Keratinocyte (primary cell): ENCODE data around the gene HLF. TPM values are rescaled to one million over a fixed set of nuclear protein-coding genes. Genes with fewer than 3 reads are reported as not detected.

ENCODE experiments used
- DNase-seq: peaks from one replicate; pipeline ENCODE4 v3.0.0-alpha.2; 2011; ENCODE audit warnings: low read depth, missing footprints, low spot score
- FAIRE-seq: peaks from 2 replicates; lab custom pipeline; 2011; peaks lifted over from hg19 to GRCh38; lab: Jason Lieb, UNC
- H2AFZ ChIP-seq: 2 replicates; pipeline ENCODE4 v1.6.0; 2012; ENCODE audit warnings: low read length, control low read depth, inconsistent platforms; ENCODE audit not compliant: control insufficient read depth
- H3K27ac ChIP-seq: 2 replicates; pipeline ENCODE4 v1.5.1; 2011; ENCODE audit warnings: low read length; ENCODE audit not compliant: control insufficient read depth, insufficient read depth
- H3K27me3 ChIP-seq: 3 replicates; pipeline ENCODE4 v1.6.0; 2011; ENCODE audit warnings: low read length; ENCODE audit not compliant: control insufficient read depth, insufficient read depth; ENCODE audit errors: extremely low read depth
- H3K36me3 ChIP-seq, 2 experiments: 2 replicates in 1 of 2; 3 replicates in 1 of 2; pipeline ENCODE4 v1.5.1; 2011; ENCODE audit warnings: low read length in 2 of 2, mild to moderate bottlenecking in 1 of 2; ENCODE audit not compliant: control insufficient read depth in 2 of 2, insufficient read depth in 2 of 2; ENCODE audit errors: extremely low read depth in 1 of 2
- H3K4me1 ChIP-seq: 3 replicates; pipeline ENCODE4 v1.5.1; 2011; ENCODE audit warnings: low read length; ENCODE audit not compliant: control insufficient read depth, insufficient read depth; ENCODE audit errors: extremely low read depth
- H3K4me2 ChIP-seq: 3 replicates; pipeline ENCODE4 v1.6.0; 2011; ENCODE audit warnings: low read depth, low read length; ENCODE audit not compliant: control insufficient read depth, insufficient read depth; ENCODE audit errors: extremely low read depth
- H3K4me3 ChIP-seq, 3 experiments: fragments of 200-600 bp in 1 of 3; sonication (generic) in 1 of 3; 2 replicates in 2 of 3; 3 replicates in 1 of 3; pipeline ENCODE4 v1.5.1; 2011 to 2016; ENCODE audit warnings: low read length in 3 of 3, mild to moderate bottlenecking in 3 of 3, control low read depth in 2 of 3, inconsistent platforms in 1 of 3, low read depth in 1 of 3, mixed read lengths in 1 of 3, mixed run types in 1 of 3, moderate library complexity in 1 of 3; ENCODE audit not compliant: control insufficient read depth in 2 of 3, insufficient read depth in 2 of 3; ENCODE audit errors: extremely low read depth in 1 of 3
- H3K79me2 ChIP-seq: 2 replicates; pipeline ENCODE4 v1.6.0; 2012; ENCODE audit warnings: low read length; ENCODE audit not compliant: control insufficient read depth, insufficient read depth
- H3K9ac ChIP-seq: 3 replicates; pipeline ENCODE4 v1.6.0; 2011; ENCODE audit warnings: low read length; ENCODE audit not compliant: control insufficient read depth, insufficient read depth; ENCODE audit errors: extremely low read depth
- H3K9me1 ChIP-seq: 3 replicates; pipeline ENCODE4 v1.6.0; 2011; ENCODE audit warnings: low read length; ENCODE audit not compliant: control insufficient read depth, insufficient read depth; ENCODE audit errors: extremely low read depth
- H3K9me3 ChIP-seq: 2 replicates; pipeline ENCODE4 v1.5.1; 2012; ENCODE audit warnings: low read depth, low read length; ENCODE audit not compliant: control insufficient read depth
- H4K20me1 ChIP-seq: 3 replicates; pipeline ENCODE4 v1.6.0; 2011; ENCODE audit warnings: low read length; ENCODE audit not compliant: control insufficient read depth, insufficient read depth; ENCODE audit errors: extremely low read depth
- EZH2 ChIP-seq: IDR thresholded peaks from one replicate; pipeline ENCODE4 v1.6.1; 2012; ENCODE audit warnings: inconsistent platforms, mild to moderate bottlenecking, low read length, moderate library complexity
- dilution Hi-C: fragments of 300-500 bp; cut with MboI; formaldehyde crosslinking; loops from one replicate; pipeline ENCODE4 v1.7.0; 2020; ENCODE audit warnings: low sequenced_read_pairs; ENCODE audit not compliant: extremely low pct_ligation_motif_present
- polyA plus RNA-seq, 5 experiments: library from polyadenylated mRNA; depleted of rRNA in 3 of 5; stranded (reverse) in 3 of 5; stranded (forward) in 1 of 5; unstranded in 1 of 5; fragments of >200 nt; gene quantifications; 1 replicate in 1 of 5; 2 replicates in 3 of 5; 3 replicates in 1 of 5; pipeline versions ENCODE4 v1.2.1 to v1.2.3, GENCODE V29; 2011 to 2012; ENCODE audit warnings: missing spikeins in 2 of 5, low read depth in 1 of 5, low replicate concordance in 1 of 5
- TF ChIP-seq, protein P1 (sequence below), 3 experiments: IDR thresholded peaks in 1 of 3; conservative IDR thresholded peaks in 1 of 3; optimal IDR thresholded peaks in 1 of 3; 2 replicates in 2 of 3; 3 replicates in 1 of 3; pipeline versions ENCODE3 to v1.5.1; 2011; ENCODE audit warnings: low read length in 3 of 3, mild to moderate bottlenecking in 3 of 3, moderate library complexity in 2 of 3, control low read depth in 1 of 3, inconsistent platforms in 1 of 3; ENCODE audit not compliant: insufficient read depth in 2 of 3; ENCODE audit errors: extremely low read depth in 1 of 3

HLF gene
- polyA plus RNA-seq, 1 donor (not counting 4 experiments of a cell fraction or from before 2014, with no cell fraction given): 0.21 TPM

GRCh38 chr17:55304171-55304859 is 39.6 kb downstream of the HLF start:
- no peak overlapping the region for H3K27ac ChIP-seq
- H3K4me2 ChIP-seq: no peak overlapping the region
- TF ChIP-seq EZH2: no peak
- TF ChIP-seq, protein P1, sequence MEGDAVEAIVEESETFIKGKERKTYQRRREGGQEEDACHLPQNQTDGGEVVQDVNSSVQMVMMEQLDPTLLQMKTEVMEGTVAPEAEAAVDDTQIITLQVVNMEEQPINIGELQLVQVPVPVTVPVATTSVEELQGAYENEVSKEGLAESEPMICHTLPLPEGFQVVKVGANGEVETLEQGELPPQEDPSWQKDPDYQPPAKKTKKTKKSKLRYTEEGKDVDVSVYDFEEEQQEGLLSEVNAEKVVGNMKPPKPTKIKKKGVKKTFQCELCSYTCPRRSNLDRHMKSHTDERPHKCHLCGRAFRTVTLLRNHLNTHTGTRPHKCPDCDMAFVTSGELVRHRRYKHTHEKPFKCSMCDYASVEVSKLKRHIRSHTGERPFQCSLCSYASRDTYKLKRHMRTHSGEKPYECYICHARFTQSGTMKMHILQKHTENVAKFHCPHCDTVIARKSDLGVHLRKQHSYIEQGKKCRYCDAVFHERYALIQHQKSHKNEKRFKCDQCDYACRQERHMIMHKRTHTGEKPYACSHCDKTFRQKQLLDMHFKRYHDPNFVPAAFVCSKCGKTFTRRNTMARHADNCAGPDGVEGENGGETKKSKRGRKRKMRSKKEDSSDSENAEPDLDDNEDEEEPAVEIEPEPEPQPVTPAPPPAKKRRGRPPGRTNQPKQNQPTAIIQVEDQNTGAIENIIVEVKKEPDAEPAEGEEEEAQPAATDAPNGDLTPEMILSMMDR (optimal IDR thresholded peaks at IDR 0.05 in 1 of 3, IDR thresholded peaks at IDR 0.05 in 1 of 3, conservative IDR thresholded peaks at IDR 0.05 in 1 of 3; ENCODE audit: extremely low read depth in 1 of 3, insufficient read depth in 2 of 3, low read length in 3 of 3): no peak

DNA sequence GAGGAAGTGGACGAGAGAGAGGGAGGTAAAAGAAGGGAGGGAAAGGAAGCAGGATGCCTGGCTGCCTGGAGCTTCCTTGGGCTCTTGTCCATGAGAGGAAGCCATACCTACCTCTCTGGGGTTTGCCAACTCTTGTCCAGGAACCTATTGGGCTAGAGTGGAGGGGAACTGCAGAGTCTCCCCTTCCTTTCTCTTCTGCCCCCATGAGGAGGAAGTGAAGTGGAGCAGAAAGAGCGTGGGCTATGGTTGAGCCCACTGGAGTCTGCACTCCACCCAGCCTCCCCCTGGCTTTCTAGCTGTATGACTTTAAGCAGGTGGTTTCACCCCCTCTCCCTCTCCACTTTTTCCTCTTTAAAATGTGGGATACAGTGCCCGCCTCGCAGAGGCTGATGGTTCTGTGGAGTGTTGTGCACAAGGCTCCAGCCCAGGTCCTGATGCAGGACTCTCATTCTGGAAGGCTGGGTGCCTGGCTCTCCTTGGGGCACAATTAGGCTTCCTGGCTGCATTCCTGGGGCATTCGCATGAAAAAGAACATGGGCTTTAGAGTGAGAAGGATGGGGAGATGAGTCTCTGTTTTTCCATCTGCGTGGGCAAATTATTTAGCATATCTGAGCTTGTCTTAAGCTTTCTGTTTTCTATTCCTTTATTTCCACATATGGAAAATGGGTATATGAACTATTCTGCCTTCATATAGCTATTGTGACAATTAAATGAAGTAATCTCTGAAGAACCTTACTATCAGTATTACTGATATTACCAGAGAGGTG is 40.7 kb downstream of the HLF start:
- H3K27ac ChIP-seq: no peak overlapping the region
- H3K9me3 ChIP-seq: no peaks in the 10 kb centered on the region
- FAIRE-seq (no peak), DNase-seq (no peak)
- H2AFZ ChIP-seq: no peak overlapping the region
- H3K36me3 ChIP-seq: no peaks in the 10 kb centered on the region
- dilution Hi-C loops: no loop called here
- H4K20me1 ChIP-seq: no peaks in the 10 kb centered on the region
- H3K9ac ChIP-seq: no peak overlapping the region
- H3K27me3 ChIP-seq: no peaks in the 10 kb centered on the region
- H3K9me1 ChIP-seq: no peaks in the 10 kb centered on the region
- H3K79me2 ChIP-seq: no peaks in the 10 kb centered on the region
- TF ChIP-seq, protein P1 (optimal IDR thresholded peaks at IDR 0.05 in 1 of 3, IDR thresholded peaks at IDR 0.05 in 1 of 3, conservative IDR thresholded peaks at IDR 0.05 in 1 of 3; ENCODE audit: extremely low read depth in 1 of 3, insufficient read depth in 2 of 3, low read length in 3 of 3): no peak
- TF ChIP-seq EZH2: no peak
- H3K4me3 ChIP-seq: no peak overlapping the region
- H3K4me1 ChIP-seq: no peaks in the 10 kb centered on the region
- H3K4me2 ChIP-seq: no peak overlapping the region

More at GRCh38 chr17:55304171-55304859, 39.6 kb downstream of the HLF start:
- Histone ChIP-seq H3K4me1 (no peaks in the 10 kb centered on the region), H4K20me1 (no peaks in the 10 kb centered on the region), H3K36me3 (no peaks in the 10 kb centered on the region), H3K9me1 (no peaks in the 10 kb centered on the region), H3K27me3 (no peaks in the 10 kb centered on the region), H3K79me2 (no peaks in the 10 kb centered on the region), H2AFZ (no peak overlapping the region), H3K9ac (no peak overlapping the region), H3K9me3 (no peaks in the 10 kb centered on the region), H3K4me3 (no peak overlapping the region)
- no peak for FAIRE-seq
- dilution Hi-C loops: no loop called here
- no peak for DNase-seq
